ENCODE measurements around the gene PEX11B.

The PEX11B gene

GRCh38 chr1:145918144-145918991, at the start of gene PEX11B:
Gene PEX11B (minus strand): TSS chr1:145918717. CDS start chr1:145918688, 29 bp downstream.
- peak; percentile 67 for DNase-seq

DNA sequence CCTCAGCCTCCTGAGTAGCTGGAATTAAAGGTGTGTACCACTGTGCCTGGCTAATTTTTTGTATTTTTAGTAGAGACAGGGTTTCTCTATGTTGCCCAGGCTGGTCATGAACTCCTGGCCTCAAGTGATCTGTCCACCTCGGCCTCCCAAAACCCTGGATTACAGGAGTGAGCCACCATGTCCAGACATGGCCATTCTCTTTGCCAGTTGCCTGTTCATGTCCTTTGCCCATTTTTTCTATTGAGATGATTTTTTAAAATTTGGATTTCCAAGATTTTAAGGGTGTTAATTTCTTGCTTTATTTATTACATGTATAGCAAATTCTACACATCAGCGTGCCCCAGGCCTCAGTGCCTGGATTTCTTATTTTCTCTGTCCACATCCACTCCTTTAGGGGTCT, 48.8 kb upstream of the PEX11B start:
- no peak for DNase-seq

GRCh38 chr1:145965119-145965744, 46.7 kb upstream of the PEX11B start:
- no peak for DNase-seq

DNA sequence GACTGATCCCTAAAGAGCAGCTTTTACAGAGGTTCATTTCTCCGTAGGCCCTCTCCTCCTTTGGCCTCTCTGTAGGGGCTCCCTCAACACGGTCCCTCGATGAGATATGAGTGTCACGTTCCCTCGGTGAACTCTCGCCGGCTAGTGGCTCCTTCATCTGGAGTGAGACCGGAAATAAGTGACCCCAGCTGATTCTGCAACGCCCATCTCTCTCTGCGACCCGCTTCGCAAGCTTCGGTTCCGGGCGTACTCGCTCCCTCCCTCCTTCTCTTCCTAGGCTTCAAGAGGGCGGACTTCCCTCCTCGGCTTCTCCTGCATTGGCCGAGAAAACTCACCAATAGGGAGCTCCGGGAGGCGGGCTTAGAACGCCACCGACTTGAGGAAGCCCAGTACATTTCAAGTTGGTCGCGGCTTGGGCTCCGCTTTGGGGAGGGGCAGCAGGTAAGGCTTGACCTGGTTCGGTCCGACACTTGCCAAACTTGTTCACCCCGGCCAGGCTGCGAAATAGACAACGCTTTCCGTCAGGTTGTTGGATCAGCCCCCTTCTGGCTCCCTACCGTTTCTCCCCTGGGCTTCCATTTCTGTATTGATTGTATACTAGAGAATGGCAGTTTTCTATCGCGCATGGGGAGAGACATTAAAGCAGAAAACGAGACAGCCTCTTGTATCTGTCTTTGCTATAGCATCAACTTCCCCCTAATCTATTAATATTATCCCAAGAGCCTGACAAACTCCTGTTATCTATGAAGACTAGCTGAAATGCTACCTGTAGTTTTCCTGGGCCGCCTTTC, 46.0 kb upstream of the PEX11B start, which contains the start of the genes ANKRD34A and POLR3GL:
ANKRD34A (minus strand) TSS at position 248 of the 791 bp plus-strand sequence. CDS start 2,816 bp downstream, outside the sequence.
POLR3GL (plus strand) TSS at position 363 of the 791 bp plus-strand sequence. CDS start 10,176 bp downstream, outside the sequence.
- peak; percentile 91 for DNase-seq

GRCh38 chr1:145963265-145964019, 44.9 kb upstream of the PEX11B start:
- peak; percentile 49 for DNase-seq

DNA sequence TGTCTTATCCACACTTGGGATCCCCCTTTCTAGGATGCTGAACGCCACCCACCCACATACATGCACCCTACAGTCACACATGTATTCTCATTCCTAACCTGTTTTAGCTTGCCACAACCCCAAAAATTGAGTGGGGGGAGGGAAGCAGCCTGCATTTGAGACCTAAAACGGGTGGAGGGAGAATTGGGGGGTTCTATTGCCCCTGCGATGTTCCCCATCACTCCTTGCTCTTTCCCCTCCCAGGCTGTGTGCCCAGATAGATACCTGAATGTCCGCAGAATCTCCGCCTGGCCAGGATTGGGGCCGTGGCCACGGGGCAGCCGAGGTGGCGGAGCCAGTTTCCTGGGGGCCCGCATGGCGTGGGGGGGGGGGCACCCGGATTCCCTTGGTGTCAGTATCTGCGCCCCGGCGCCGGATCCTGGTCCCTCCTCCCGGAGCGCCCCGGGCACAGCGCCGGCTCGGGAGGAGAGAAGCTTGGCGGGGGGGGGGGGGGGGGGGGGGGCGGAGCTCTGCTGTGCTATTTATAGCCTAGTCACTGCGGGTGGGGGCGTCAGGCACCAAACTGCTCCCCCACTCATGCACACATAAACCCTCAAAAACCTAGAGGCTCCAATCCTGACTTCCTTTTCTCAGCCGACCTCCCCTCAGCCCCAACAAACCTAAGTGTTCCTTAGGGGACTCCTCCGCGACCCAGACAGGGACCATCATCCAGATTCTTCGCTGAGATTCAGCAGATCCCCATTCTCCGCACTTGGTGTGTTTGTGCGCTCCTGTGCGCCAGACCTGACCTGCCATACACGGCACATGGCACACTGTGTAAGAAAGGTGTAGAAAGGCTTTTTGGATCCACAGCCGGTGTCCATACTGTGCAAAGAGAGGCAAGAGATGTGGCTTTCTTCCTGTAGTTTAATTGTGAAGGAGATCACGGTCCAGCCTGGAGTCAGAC, 43.9 kb upstream of the PEX11B start:
- peak; percentile 29 for DNase-seq

DNA sequence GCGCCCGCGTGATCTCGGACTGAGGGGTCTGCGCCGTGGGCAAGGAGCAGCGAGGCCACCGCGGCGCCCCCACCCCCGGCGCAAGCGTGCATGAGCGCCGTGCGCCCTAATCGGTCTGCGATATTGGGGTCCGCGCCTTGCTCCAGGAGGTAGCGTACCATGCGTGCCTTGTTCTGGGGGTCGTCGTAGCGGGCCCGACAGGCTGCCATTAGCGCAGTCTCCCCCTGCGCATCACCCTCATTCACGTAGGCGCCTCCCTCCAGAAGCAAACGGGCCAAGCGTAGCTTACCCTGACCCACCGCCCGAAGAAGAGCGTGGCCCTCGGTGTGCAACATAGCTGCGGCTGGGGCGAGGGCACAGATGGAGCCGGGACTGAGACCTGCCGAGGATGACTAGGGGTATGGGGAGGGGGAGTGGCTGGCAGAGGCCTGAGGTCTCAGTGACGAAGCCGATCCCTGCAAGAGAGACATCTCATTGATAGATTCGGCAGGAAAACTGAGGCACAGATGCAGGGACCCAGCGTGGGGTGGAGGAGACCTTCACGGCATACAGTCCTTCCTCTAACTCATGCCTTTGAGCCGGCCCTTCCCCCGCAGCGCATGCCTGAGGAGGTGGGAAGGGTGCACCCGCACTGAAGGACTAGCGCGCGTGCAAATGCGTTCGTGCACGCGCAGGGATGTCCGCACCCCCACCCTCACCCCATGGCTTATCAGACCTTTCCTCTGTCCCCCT, 43.1 kb upstream of the PEX11B start:
- DNase-seq: no peak

- DNase-seq: no peak
Measured at GRCh38 chr1:145961109-145961424, 42.5 kb upstream of the PEX11B start.

DNA sequence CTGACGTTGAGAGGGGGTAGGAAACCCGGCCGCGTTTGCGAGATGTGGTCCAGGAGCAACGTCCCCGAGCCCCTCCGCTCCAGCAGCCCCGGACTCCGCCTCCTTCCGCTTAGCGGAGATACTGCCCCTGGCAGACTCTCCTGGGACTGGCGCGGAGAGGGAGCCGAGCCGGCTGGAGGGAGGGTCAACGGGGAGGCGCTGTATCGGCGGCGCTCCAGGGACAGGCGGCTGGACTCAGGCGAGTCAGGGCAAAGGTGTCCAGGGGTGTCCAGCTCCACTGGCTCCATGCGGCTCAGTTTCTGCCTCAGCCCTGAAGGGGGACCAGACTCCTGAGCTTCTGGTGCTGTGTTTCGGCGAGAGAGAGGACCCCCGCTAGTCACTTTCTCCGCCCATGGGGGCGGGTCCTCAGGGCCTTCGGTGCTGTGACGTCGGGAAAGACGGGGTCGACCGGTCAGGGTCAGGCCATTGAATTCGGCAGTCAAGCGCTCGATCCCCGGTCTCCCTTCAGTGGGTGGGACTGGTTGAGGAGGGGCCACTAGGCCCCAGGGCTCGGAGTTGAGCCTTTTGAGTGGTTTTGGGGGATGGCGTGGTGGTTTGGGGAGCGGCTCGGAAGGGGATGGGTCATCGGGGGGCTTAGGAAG, 42.1 kb upstream of the PEX11B start:
- DNase-seq: peak; percentile 52

GRCh38 chr1:145959957-145960467, 41.5 kb upstream of the PEX11B start:
- DNase-seq: no peak

DNA sequence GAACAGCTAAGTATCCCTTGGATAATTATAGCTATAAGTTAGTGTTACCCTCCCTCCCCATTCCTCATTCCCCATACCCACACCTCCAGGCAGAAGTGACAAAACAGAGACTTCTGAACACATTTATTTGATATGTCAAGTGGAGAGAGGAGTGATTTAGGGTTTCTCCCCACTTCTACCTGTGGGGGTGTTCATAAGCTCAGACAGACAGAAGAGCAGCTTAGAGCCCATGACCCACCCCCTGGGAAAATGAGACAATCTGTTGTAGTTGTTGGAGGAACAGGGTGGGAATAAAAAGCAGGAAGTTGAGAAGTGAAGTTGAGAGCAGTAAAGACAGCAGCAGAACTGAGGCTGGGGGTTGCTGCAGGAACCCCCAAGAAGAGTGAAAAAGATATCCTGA, 40.8 kb upstream of the PEX11B start:
- no peak for DNase-seq

GRCh38 chr1:145958734-145959133, 40.2 kb upstream of the PEX11B start:
- DNase-seq: no peak

- peak; percentile 89 for DNase-seq
Measured at GRCh38 chr1:145957443-145958319, 39.2 kb upstream of the PEX11B start, which contains the start of gene LIX1L. Gene LIX1L (minus strand): TSS chr1:145958017. CDS start chr1:145957927, 90 bp downstream.

DNA sequence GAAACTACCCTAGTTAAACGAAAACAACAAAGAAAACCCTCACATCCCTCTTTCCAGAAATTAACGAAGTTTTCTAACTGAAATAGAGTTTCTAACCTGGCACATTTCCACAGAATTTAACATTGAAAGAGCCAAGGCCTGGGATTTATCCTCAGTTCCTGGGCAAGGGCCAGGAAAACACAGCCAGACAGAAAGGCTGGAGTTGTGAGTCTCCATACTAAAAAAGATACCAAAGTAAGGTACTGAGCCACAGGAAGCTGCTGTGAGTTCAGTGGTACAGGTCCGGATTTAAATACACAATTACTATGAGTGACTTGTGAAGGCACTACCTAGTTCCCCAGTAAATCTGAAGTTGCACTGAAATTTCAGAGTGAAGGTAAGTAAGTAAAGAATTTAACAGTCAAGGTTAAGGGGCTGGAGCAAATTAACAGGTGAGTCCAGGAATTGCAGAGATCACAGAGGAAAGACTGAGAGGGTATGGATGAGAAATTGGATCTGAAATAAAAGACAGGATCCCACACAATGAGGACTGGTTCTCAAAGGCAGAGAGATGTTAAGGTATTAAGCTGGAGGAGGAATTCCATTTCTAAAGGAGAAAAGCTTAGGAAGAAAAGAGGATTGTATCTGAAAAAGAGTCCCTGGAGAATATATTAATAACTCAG, 38.4 kb upstream of the PEX11B start:
- no peak for DNase-seq

DNA sequence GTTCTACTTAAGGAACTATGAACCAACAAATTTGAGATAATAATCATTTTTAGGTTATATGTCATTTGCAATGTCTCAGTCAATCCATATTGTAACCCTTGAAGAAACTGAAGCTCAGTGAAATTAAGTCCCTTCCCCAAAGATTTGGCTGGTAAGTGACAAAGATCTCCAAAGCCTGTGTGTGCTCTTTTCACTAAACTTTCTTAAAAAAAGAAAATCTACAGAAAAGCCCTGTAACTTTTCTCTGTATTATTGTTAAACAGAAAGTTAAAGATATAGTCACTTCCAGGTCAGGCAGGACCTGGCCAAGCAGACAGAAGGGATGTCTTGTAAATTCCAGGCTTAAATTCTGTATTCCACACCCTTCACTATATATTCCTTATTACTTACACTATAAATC, 37.8 kb upstream of the PEX11B start:
- no peak for DNase-seq

GRCh38 chr1:145955436-145955835, 36.9 kb upstream of the PEX11B start:
- DNase-seq: no peak

GRCh38 chr1:145953861-145954260, 35.3 kb upstream of the PEX11B start:
- no peak for DNase-seq

- DNase-seq: no peak
Measured at GRCh38 chr1:145952903-145953302, 34.4 kb upstream of the PEX11B start.

All from NCI-H748 treated with DMSO at 0.1 percent for 48 hours (cell line).